Aortic smooth muscle cell (primary cell): Measurements from ENCODE around the gene ATG101. TPM values are rescaled to one million over a fixed set of nuclear protein-coding genes. Genes with fewer than 3 reads are reported as not detected.

Experiments
- total RNA-seq: library from RNA; depleted of rRNA; stranded (reverse); fragments of >200 nt; gene quantifications from 2 replicates; pipeline ENCODE4 v1.2.3, GENCODE V29; 2014

Gene ATG101, protein sequence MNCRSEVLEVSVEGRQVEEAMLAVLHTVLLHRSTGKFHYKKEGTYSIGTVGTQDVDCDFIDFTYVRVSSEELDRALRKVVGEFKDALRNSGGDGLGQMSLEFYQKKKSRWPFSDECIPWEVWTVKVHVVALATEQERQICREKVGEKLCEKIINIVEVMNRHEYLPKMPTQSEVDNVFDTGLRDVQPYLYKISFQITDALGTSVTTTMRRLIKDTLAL
- 81.6 and 124 TPM in 2 replicates for total RNA-seq

DNA sequence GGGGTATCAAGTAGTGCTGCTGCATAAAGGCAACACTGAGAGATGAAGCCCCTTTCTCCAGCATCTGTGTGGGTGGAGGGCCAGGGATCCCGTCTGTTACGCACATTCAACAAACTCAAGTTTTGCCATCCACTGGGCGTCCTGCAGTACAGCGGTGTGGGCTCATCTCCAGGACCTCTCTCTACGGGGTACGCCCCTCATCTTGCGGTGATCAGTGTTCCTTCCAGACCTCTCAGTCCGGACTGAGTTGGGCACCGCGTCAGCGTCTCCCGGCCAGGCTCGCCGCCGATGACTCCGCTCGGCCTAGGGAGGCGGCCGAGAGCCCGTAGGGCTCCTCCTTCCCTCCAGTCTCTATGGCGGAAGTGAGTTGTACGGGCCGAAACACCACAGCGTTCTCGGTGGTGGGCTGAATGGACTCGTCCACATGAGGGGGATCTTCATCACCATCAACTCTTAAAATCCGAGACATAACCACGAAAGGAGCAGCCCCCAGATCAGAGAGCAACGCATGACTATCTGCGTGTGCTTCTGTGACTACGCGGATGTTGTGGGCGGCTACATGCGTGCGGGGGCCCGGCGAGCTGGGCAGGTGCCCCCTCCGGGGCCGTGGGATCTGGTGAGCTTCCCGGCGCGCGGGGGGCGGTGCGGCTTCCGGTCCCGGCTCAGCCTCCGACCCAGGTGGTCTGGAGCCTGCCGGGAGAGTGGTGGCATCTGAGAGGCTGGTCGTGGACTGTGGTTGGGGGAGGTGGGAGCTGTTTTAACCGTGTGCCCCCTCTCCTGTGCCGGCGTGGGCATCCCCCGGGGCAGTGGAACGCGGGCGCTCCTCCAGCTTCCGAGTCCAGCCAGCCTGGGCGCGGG lies at the start of gene ATG101:
Gene ATG101 (plus strand): TSS at position 652 of the 858 bp plus-strand sequence. CDS start 3,673 bp downstream, outside the sequence.

DNA sequence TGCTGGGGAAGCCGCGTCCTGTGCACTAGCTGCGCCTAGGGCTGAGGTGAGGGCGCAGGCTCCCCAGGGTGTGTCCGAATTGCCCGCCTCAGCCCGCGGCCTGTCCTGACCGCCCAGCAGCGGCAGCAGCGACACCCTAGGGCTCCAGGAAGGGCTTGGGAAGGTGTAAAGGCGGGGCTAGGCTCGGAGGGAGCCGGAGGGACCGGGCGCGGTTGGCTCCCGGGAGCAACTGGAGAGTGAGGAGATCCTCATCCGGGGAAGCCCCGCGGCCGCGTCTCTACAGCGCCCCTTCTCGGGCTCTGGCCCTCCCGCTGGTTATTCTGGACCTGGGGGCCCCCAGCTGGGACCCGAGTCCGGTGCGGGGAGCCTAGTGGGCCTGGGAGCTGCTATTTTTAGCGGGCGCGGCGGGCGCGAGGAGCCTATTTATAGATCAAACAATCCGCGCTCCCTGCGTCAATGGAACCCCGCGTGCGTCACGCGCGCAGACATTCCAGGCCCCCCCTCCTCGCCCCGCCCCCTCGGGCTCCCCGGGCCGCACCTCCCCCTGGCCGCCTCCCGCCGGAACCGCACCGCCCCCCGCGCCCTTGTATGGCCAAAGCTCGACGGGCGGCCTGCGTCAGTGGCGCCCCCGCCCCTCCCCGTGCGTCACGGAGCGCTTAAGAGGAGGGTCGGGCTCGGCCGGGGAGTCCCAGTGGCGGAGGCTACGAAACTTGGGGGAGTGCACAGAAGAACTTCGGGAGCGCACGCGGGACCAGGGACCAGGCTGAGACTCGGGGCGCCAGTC lies 18.8 kb upstream of the ATG101 start, which contains the start of gene NR4A1:
Gene NR4A1 (plus strand): TSS at position 685 of the 784 bp plus-strand sequence. CDS start 2,887 bp downstream, outside the sequence.

DNA sequence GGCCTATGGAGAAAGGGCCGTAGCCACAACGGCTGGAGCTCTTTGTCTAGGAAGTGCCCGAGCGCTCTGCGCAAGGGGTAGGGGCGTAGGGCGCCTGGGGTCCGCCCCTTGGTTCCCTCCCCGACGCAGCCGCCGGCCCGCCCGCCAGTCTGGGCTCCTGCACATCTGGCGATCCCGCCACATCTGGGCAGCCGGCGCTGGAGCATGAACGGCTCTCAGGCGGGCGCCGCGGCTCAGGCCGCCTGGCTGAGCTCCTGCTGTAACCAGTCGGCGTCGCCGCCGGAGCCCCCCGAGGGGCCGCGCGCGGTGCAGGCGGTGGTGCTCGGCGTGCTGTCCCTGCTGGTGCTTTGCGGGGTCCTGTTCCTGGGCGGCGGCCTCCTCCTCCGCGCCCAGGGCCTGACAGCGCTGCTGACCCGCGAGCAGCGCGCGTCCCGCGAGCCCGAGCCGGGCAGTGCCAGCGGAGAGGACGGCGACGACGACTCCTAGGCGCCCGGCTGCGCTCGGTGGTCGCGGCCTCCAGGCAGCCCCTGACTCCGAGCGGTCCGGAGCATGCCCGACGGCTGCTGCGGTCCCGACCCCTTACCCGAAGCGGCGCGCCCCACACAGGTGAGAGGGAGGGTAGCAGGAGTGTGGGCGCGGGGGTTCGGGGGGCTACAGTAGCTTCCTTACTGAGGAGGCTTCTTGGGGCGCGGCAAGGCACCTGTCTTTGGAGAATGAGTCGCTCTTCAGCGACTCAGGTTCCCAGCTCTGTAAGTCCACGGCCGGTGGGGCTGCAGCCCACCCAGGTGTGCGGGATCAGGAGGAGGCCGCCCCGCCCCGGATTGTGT lies 10.0 kb downstream of the ATG101 start, which contains the start of gene SMIM41:
Gene SMIM41 (plus strand): TSS at position 129 of the 827 bp plus-strand sequence. CDS start 76 bp downstream, at position 205.

Other genes with a start within 250 kb of the ATG101 start
- gene FIGNL2, start 221.3 kb upstream of the ATG101 start, total RNA-seq, result under 0.01 TPM in 2 replicates
- gene ANKRD33, start 181.9 kb upstream of the ATG101 start, total RNA-seq, result 0.06 TPM in 1 of 2 replicates, not detected in the other
- gene ACVRL1, start 162.5 kb upstream of the ATG101 start, total RNA-seq, result 58.4 and 61.3 TPM in 2 replicates
- gene ACVR1B, start 118.3 kb upstream of the ATG101 start, total RNA-seq, result 9.6 and 10.8 TPM in 2 replicates
- gene TAMALIN, start 63.0 kb upstream of the ATG101 start, total RNA-seq, result 4.6 and 6.2 TPM in 2 replicates
- gene NR4A1, start 18.5 kb upstream of the ATG101 start, total RNA-seq, result 12.9 and 17.7 TPM in 2 replicates
- 0.06 and 0.13 TPM in 2 replicates for gene SMIM41, start 9.7 kb downstream of the ATG101 start, total RNA-seq
- 0.13 and 0.62 TPM in 2 replicates for gene KRT80, start 122.0 kb downstream of the ATG101 start, total RNA-seq
- 0.66 and 2.2 TPM in 2 replicates for gene KRT7, start 163.3 kb downstream of the ATG101 start, total RNA-seq
- under 0.01 and 0.81 TPM in 2 replicates for gene KRT86, start 204.7 kb downstream of the ATG101 start, total RNA-seq
- gene KRT81, start 221.6 kb downstream of the ATG101 start, total RNA-seq, result not detected in 2 replicates